K562 (cell line): Measurements from ENCODE around the gene CACNA1C. TPM values are rescaled to one million over a fixed set of nuclear protein-coding genes. Genes with fewer than 3 reads are reported as not detected.
A peak's percentile ranks its signal among the peaks of the same experiment; 100 is the strongest.

Source experiments
- ATF1 ChIP-seq, 2 experiments: fragments of 450-650 bp in 1 of 2; IDR thresholded peaks; 2 replicates each; pipeline ENCODE4 v1.6.1; 2016; ENCODE audit warnings: missing compliant biosample characterization in 1 of 2, missing genetic modification characterization in 1 of 2
- CTBP1 ChIP-seq: fragments of 450-650 bp; IDR thresholded peaks from 2 replicates; pipeline ENCODE4 v1.6.1; 2016; ENCODE audit warnings: borderline replicate concordance
- CXXC5 ChIP-seq: fragments of 250-450 bp; sonication (Bioruptor Pico); IDR thresholded peaks from 2 replicates; pipeline ENCODE4 v1.8.0; 2022; ENCODE audit warnings: inconsistent platforms, mild to moderate bottlenecking, moderate library complexity
- HNRNPH1 ChIP-seq: fragments of 200-400 bp; formaldehyde crosslinking; optimal IDR thresholded peaks from 2 replicates; pipeline ENCODE3; 2017; ENCODE audit warnings: low read depth, mild to moderate bottlenecking, low read length, moderate library complexity
- MXD1 ChIP-seq: fragments of 250-450 bp; sonication (Bioruptor Pico); IDR thresholded peaks from 2 replicates; pipeline ENCODE4 v1.8.0; 2021; ENCODE audit warnings: borderline replicate concordance, mild to moderate bottlenecking, moderate library complexity; ENCODE audit not compliant: poor library complexity, severe bottlenecking
- NFATC3 ChIP-seq: fragments of 450-650 bp; IDR thresholded peaks from 2 replicates; pipeline ENCODE4 v1.6.1; 2017; ENCODE audit warnings: mild to moderate bottlenecking
- SMC3 ChIP-seq: conservative IDR thresholded peaks from 2 replicates; pipeline ENCODE4 v1.6.1; 2011; ENCODE audit warnings: low read depth, low read length, improper control_type of control experiment; ENCODE audit not compliant: insufficient read depth
- ZNF232 ChIP-seq: sonication (generic); formaldehyde crosslinking; IDR thresholded peaks from 2 replicates; pipeline ENCODE4 v1.8.0; 2022; ENCODE audit warnings: mild to moderate bottlenecking, missing genetic modification reagents
- ZNF24 ChIP-seq: fragments of 450-650 bp; IDR thresholded peaks from 2 replicates; pipeline ENCODE4 v1.6.1; 2016
- ZNF584 ChIP-seq: fragments of 200-800 bp; sonication (Bioruptor generic); IDR thresholded peaks from 2 replicates; pipeline ENCODE4 v1.6.1; 2016; ENCODE audit warnings: low read depth, mild to moderate bottlenecking, missing genetic modification characterization, missing compliant biosample characterization
- ZNF639 ChIP-seq, 2 experiments: fragments of 200-800 bp in 1 of 2; sonication (Bioruptor generic) in 1 of 2; sonication (generic) in 1 of 2; formaldehyde crosslinking in 1 of 2; IDR thresholded peaks in 1 of 2; conservative IDR thresholded peaks in 1 of 2; 2 replicates each; pipeline versions ENCODE4 v1.5.0 to v1.6.1; 2016 to 2020; ENCODE audit warnings: missing compliant biosample characterization in 1 of 2, missing genetic modification characterization in 1 of 2, missing genetic modification reagents in 1 of 2
- ZNF696 ChIP-seq: fragments of 250-450 bp; sonication (Bioruptor Pico); conservative IDR thresholded peaks from 2 replicates; pipeline ENCODE4 v1.4.0; 2020; ENCODE audit warnings: mild to moderate bottlenecking, moderate library complexity
- ZNF780A ChIP-seq: fragments of 250-450 bp; sonication (Bioruptor Pico); IDR thresholded peaks from 2 replicates; pipeline ENCODE4 v1.5.0; 2021; ENCODE audit warnings: mild to moderate bottlenecking
- polyA plus RNA-seq, 8 experiments: library from polyadenylated mRNA; depleted of rRNA in 4 of 8; stranded (reverse) in 5 of 8; unstranded in 3 of 8; fragments of >200 nt; fragmentation: Nextera tagmentation in 2 of 8; fragmentation: Illumina TruSeq in 1 of 8; extraction: Ambion mirVana in 2 of 8; extraction: Trizol in 1 of 8; gene quantifications; 2 replicates each; pipeline versions ENCODE4 v1.2.1 to v1.2.3, GENCODE V29; 2011 to 2014; ENCODE audit warnings: inconsistent platforms in 1 of 8, missing spikeins in 1 of 8
- total RNA-seq, 7 experiments: library from RNA; depleted of rRNA in 6 of 7; stranded (reverse); fragments of >200 nt in 6 of 7; fragmentation: Illumina TruSeq in 2 of 7; extraction: Trizol in 2 of 7; gene quantifications; 2 replicates each; pipeline versions ENCODE4 v1.2.1 to v1.2.3, GENCODE V29; 2011 to 2021; ENCODE audit warnings: low replicate concordance in 1 of 7
- TF ChIP-seq, protein P1 (sequence below), 2 experiments: fragments of 450-650 bp; formaldehyde crosslinking in 1 of 2; IDR thresholded peaks; 2 replicates each; pipeline versions ENCODE4 v1.4.0 to v1.6.1; 2014 to 2020; ENCODE audit warnings: mild to moderate bottlenecking in 2 of 2, borderline replicate concordance in 1 of 2, low read depth in 1 of 2

CACNA1C gene
- total and polyA plus RNA-seq, 9 of the 15 experiments (the other 6 are each of a cell fraction or from before 2014, with no cell fraction given) = not detected

- TF ChIP-seq, protein P1, sequence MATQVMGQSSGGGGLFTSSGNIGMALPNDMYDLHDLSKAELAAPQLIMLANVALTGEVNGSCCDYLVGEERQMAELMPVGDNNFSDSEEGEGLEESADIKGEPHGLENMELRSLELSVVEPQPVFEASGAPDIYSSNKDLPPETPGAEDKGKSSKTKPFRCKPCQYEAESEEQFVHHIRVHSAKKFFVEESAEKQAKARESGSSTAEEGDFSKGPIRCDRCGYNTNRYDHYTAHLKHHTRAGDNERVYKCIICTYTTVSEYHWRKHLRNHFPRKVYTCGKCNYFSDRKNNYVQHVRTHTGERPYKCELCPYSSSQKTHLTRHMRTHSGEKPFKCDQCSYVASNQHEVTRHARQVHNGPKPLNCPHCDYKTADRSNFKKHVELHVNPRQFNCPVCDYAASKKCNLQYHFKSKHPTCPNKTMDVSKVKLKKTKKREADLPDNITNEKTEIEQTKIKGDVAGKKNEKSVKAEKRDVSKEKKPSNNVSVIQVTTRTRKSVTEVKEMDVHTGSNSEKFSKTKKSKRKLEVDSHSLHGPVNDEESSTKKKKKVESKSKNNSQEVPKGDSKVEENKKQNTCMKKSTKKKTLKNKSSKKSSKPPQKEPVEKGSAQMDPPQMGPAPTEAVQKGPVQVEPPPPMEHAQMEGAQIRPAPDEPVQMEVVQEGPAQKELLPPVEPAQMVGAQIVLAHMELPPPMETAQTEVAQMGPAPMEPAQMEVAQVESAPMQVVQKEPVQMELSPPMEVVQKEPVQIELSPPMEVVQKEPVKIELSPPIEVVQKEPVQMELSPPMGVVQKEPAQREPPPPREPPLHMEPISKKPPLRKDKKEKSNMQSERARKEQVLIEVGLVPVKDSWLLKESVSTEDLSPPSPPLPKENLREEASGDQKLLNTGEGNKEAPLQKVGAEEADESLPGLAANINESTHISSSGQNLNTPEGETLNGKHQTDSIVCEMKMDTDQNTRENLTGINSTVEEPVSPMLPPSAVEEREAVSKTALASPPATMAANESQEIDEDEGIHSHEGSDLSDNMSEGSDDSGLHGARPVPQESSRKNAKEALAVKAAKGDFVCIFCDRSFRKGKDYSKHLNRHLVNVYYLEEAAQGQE (IDR thresholded peaks at IDR 0.05; ENCODE audit: borderline replicate concordance) = peak; percentile 42; the same call in 1 of the 2 replicates
- TF ChIP-seq, protein P1 (CRISPR knock-in tag; IDR thresholded peaks at IDR 0.05; ENCODE audit: low read depth) = no peak
- TF ChIP-seq ATF1 (CRISPR knock-in tag; IDR thresholded peaks at IDR 0.05) (no peak), ATF1 (tag; IDR thresholded peaks at IDR 0.05) (peak; percentile 54), SMC3 (peak; percentile 34; the same call in 1 of the 2 replicates), ZNF639 (CRISPR knock-in tag; conservative IDR thresholded peaks at IDR 0.05 in 1 of 2, IDR thresholded peaks at IDR 0.05 in 1 of 2) (no peak), ZNF232 (CRISPR knock-in tag) (no peak), CXXC5 (CRISPR knock-in tag) (peak; percentile 81), MXD1 (CRISPR knock-in tag) (no peak), ZNF696 (CRISPR knock-in tag) (no peak), ZNF24 (no peak), CTBP1 (peak; percentile 59; the same call in 1 of the 2 replicates), ZNF780A (CRISPR knock-in tag) (no peak), ZNF584 (CRISPR knock-in tag) (no peak), NFATC3 (no peak), HNRNPH1 (no peak)
These were observed 18.0 kb upstream of the CACNA1C start (continued) for GRCh38 chr12:2034633-2035430.
